ENCODE measurements around the gene ARNT2.

ARNT2 gene

DNA sequence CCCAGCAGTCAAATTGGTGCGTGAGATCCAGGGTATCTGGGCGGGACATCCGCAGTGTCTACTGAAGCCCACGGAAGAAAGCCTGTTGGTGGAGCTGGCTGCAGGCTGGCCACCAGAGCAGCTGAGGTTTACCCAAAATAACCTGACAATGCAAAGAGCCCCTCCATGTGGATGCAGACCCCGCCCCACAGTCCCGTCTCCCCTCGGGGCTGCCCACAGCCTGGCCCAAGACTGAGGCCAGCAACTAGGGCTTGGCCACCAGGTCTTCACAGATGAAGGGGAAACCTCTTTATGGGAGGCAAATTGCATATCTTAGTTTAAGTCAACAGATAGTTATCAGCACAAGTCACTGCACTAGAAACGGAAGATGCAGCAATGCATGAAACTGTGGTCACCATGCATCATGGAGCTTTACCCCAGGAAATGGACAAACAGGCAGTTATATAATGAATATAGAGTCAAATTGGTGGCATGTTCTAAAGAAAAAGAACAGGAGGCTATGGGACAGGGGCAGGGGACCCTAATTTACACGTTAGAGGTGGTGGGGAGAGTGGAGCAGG, 86.3 kb downstream of the ARNT2 start:
- DNase-seq (ENCODE audit: insufficient read length, low spot score) (no peak), FAIRE-seq (no peak)
- TF ChIP-seq POLR2AphosphoS5 (IDR thresholded peaks at IDR 0.05; ENCODE audit: low read depth, low read length) (no peak), POU2F2 (IDR thresholded peaks at IDR 0.05; ENCODE audit: low read depth, low read length) (no peak)

DNA sequence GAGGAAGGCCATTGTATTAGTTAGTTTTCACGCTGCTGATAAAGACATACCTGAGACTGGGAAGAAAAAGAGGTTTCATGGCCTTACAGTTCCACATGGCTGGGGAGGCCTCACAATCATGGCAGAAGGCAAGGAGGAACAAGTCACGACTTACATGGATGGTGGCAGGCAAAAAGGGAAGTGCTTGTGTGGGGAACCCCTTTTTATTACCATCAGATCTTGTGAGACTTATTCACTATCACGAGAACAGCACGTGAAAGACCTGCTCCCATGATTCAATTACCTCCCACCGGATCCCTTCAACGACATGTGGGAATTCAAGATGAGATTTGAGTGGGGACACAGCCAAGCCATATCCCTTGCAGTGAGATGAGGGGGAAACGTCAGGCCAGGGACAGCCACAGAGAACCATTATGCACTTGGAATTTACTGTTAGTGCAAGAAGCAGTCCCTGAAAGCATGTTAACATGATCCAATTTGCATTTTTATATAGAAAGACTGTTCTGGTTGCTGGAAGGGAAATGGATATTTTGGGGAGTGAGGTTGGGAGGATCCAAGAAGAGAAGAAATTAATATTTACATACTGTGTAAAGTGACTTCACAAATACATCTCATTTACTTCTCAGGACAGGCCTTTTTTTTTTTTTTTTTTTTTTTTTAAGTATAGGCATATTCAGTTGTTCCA, 87.1 kb downstream of the ARNT2 start:
- no peak for FAIRE-seq
- TF ChIP-seq TAF1 (IDR thresholded peaks at IDR 0.05; ENCODE audit: low read depth, low read length), result no peak
- TF ChIP-seq SPI1 (IDR thresholded peaks at IDR 0.05; ENCODE audit: low read depth, low read length), result peak; percentile 67

DNA sequence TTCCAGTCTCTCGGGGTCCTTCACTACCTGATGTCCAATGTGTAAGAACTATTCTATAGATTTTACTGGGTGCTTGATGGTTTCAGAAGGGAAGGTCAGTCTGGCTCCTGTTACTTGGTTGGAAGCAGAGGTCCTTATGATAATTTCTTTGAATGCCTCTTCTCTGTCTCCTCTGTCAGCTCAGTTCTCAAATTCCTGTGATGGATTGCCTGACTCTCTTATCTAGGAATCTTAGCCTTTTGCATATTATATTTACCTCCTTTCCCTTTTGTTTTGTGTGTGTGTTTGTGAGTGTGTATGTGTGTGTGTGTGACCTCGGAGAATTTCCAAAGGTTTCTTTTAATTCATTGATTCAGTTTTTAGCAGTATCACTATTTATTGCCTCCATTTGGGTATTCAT, 88.2 kb downstream of the ARNT2 start:
- DNase-seq (ENCODE audit: insufficient read length, low spot score) (no peak), FAIRE-seq (no peak)
- TF ChIP-seq SPI1 (IDR thresholded peaks at IDR 0.05; ENCODE audit: low read depth, low read length), result no peak
- no peak for TF ChIP-seq PAX5 (IDR thresholded peaks at IDR 0.05; ENCODE audit: insufficient read depth, low read length, severe bottlenecking)
- TF ChIP-seq TAF1 (IDR thresholded peaks at IDR 0.05; ENCODE audit: low read depth, low read length), result no peak
- TF ChIP-seq POLR2A (IDR thresholded peaks at IDR 0.05; ENCODE audit: low read depth, low read length), result no peak
- TF ChIP-seq POLR2AphosphoS5 (IDR thresholded peaks at IDR 0.05; ENCODE audit: low read depth, low read length), result no peak
- no peak for TF ChIP-seq POU2F2 (IDR thresholded peaks at IDR 0.05; ENCODE audit: low read depth, low read length)

More for the DNA sequence above, 87.1 kb downstream of the ARNT2 start:
- no peak for DNase-seq (ENCODE audit: insufficient read length, low spot score)

DNA sequence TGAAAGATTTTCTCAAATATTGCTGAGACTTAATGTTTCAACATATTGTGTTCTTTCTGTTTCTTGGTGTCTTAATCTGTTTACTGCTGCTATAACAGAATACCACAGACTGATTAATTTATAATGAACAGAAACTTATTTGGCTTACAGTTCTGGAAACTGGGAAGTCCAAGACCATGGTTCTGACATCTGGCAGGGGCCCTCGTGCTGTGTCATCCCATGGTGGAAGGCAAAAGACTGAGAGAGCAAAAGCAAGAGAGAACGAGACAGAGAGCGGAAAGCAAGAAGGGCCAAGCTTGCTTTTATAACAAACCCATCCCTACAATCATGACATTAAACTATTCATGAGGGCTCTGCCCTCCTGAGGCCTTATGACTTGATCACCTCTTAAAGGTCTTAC, 88.7 kb downstream of the ARNT2 start:
- TF ChIP-seq PAX5 (IDR thresholded peaks at IDR 0.05; ENCODE audit: insufficient read depth, low read length, severe bottlenecking), result no peak
- DNase-seq (ENCODE audit: insufficient read length, low spot score), result no peak
- no peak for FAIRE-seq

DNA sequence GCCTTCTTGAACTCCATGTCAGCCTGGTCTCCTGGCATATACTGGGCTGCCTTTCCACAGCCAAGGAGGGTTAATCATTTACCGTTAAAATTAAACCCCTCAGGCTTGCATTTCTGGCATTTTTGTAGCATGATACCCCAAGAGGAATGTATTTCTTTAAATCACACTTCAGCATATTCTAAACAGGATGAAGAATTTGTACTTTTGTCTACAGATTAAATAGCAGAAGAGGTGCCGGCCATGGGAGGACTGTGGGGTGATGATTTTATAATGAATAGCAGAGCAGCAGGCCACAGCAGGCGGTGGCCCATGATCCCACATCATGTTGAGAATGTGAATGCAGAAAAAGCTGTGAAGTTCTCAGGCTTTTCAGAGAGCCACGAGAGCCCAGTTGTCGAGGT, 90.2 kb downstream of the ARNT2 start:
- FAIRE-seq (no peak), DNase-seq (ENCODE audit: insufficient read length, low spot score) (no peak)
- TF ChIP-seq POLR2A (IDR thresholded peaks at IDR 0.05; ENCODE audit: low read depth, low read length), result no peak
- no peak for TF ChIP-seq SPI1 (IDR thresholded peaks at IDR 0.05; ENCODE audit: low read depth, low read length)
- no peak for TF ChIP-seq PAX5 (IDR thresholded peaks at IDR 0.05; ENCODE audit: insufficient read depth, low read length, severe bottlenecking)
- TF ChIP-seq POU2F2 (IDR thresholded peaks at IDR 0.05; ENCODE audit: low read depth, low read length), result no peak
- no peak for TF ChIP-seq POLR2AphosphoS5 (IDR thresholded peaks at IDR 0.05; ENCODE audit: low read depth, low read length)
- TF ChIP-seq TAF1 (IDR thresholded peaks at IDR 0.05; ENCODE audit: low read depth, low read length), result no peak

DNA sequence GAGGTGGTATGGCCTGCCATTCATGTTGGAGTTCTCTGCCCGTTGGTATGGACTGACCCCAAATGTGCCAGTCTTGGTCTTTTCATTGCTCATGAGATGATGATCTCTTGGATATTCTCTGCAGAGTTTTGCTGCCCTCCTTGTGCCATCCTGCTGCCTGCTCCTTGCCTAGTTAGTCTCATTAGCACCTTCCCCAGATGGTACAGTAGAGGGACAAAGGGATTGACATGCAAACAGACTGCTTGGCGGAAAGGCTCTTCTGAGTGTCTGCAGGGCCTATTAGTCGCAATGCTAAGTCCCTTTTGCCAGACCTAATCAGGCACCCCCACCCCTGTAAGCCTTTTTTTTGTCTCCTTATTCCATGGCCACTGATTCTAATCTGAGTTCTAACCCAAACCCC, 90.6 kb downstream of the ARNT2 start:
- FAIRE-seq (no peak), DNase-seq (ENCODE audit: insufficient read length, low spot score) (no peak)
- no peak for TF ChIP-seq SPI1 (IDR thresholded peaks at IDR 0.05; ENCODE audit: low read depth, low read length)
- TF ChIP-seq POLR2A (IDR thresholded peaks at IDR 0.05; ENCODE audit: low read depth, low read length), result no peak
- no peak for TF ChIP-seq TAF1 (IDR thresholded peaks at IDR 0.05; ENCODE audit: low read depth, low read length)
- TF ChIP-seq POU2F2 (IDR thresholded peaks at IDR 0.05; ENCODE audit: low read depth, low read length), result no peak
- TF ChIP-seq PAX5 (IDR thresholded peaks at IDR 0.05; ENCODE audit: insufficient read depth, low read length, severe bottlenecking), result no peak
- no peak for TF ChIP-seq POLR2AphosphoS5 (IDR thresholded peaks at IDR 0.05; ENCODE audit: low read depth, low read length)

DNA sequence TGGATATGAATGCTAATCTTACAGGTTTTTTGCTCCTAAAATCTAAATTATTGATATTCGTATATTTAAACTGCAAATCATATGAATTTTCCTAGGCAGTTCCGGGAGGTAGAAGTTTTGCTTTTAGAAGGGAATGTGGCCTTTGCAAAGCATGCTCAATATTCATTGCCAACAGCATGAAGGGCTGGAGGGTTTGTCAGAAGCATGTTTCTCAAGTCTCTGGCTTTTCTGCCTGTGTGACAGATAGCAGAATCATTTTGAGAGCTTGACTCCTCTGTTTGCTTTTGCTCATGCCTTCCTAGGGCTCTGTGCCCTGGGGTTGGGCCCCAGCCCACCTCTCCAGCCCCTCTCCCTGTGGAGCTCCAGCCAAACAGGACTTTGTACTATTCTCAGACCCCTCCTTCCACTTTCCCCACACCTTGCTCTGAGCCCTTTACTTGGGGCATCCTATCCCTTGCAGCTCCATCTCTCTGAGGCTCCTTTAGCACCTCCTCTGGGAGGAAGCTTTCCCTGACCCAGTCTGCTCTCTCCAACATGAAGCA, 91.3 kb downstream of the ARNT2 start:
- no peak for FAIRE-seq
- TF ChIP-seq TAF1 (IDR thresholded peaks at IDR 0.05; ENCODE audit: low read depth, low read length), result no peak
- TF ChIP-seq POU2F2 (IDR thresholded peaks at IDR 0.05; ENCODE audit: low read depth, low read length), result no peak
- no peak for TF ChIP-seq POLR2AphosphoS5 (IDR thresholded peaks at IDR 0.05; ENCODE audit: low read depth, low read length)

DNA sequence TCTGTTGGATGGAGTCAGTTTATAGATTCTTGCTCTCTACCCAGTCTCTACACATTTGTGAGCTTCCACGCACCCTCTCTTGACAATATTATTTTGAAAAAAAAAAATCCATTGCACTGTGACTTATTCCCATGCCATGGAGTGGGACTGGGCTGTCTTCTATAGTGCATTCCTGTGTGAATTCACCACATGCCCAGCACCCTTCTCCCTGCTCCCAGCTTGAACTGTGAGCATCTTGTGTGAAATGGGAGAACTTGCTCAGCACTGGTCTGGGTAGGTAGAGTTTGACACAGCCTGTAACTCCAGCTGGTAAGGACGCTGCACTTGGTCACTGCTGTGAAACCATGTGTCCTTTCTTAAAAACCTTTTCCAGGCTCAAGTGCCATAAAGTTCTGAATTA, 91.9 kb downstream of the ARNT2 start:
- no peak for DNase-seq (ENCODE audit: insufficient read length, low spot score)
- FAIRE-seq, result no peak
- TF ChIP-seq SPI1 (IDR thresholded peaks at IDR 0.05; ENCODE audit: low read depth, low read length) (no peak), TAF1 (IDR thresholded peaks at IDR 0.05; ENCODE audit: low read depth, low read length) (no peak), POLR2A (IDR thresholded peaks at IDR 0.05; ENCODE audit: low read depth, low read length) (no peak), PAX5 (IDR thresholded peaks at IDR 0.05; ENCODE audit: insufficient read depth, low read length, severe bottlenecking) (no peak), POLR2AphosphoS5 (IDR thresholded peaks at IDR 0.05; ENCODE audit: low read depth, low read length) (no peak), POU2F2 (IDR thresholded peaks at IDR 0.05; ENCODE audit: low read depth, low read length) (no peak)

More for the DNA sequence above, 91.3 kb downstream of the ARNT2 start:
- no peak for DNase-seq (ENCODE audit: insufficient read length, low spot score)

DNA sequence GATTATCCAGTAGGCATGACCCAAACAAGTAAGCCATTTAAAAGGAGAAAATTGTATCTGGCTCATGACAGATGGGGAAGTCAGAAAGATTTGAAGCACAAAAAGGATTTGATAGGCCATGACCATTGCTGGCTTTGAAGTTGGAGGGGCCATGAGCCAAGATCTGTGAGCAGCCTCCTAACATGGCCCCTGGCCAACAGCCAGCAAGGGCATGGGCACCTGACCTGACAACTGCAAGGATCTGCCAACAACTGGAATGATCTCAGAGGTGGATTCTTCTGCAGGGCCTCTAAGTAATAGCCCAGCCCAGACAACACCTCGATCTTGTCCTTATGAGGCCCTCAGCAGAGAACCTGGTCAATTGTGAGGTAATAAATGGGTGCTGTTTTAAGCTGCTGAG, 93.0 kb downstream of the ARNT2 start:
- no peak for DNase-seq (ENCODE audit: insufficient read length, low spot score)
- TF ChIP-seq SPI1 (IDR thresholded peaks at IDR 0.05; ENCODE audit: low read depth, low read length) (no peak), POU2F2 (IDR thresholded peaks at IDR 0.05; ENCODE audit: low read depth, low read length) (no peak), POLR2A (IDR thresholded peaks at IDR 0.05; ENCODE audit: low read depth, low read length) (no peak), POLR2AphosphoS5 (IDR thresholded peaks at IDR 0.05; ENCODE audit: low read depth, low read length) (no peak)
- no peak for FAIRE-seq

DNA sequence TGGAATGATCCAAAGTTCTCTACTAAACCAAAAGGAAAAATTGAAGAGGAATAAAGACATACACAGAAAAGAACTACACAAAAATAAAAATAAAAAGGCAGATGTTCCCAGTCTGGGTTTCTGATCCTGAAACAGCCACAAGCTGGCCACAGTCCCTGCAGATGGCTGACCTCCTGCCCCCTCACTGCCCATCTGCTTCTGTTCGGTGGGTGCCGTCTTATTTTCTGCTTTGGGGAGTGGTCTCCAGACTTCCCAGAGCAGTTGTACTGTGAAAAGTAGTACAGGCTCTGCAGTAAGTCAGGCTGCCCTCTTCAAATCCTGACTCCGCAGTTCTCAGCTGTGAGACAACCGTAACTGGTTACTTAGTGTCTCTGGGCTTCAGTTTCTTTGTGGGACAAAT, 94.5 kb downstream of the ARNT2 start:
- no peak for FAIRE-seq
- DNase-seq (ENCODE audit: insufficient read length, low spot score), result no peak

More for the DNA sequence above, 94.5 kb downstream of the ARNT2 start:
- TF ChIP-seq PAX5 (IDR thresholded peaks at IDR 0.05; ENCODE audit: insufficient read depth, low read length, severe bottlenecking) (no peak), TAF1 (IDR thresholded peaks at IDR 0.05; ENCODE audit: low read depth, low read length) (no peak), SPI1 (IDR thresholded peaks at IDR 0.05; ENCODE audit: low read depth, low read length) (no peak), POLR2A (IDR thresholded peaks at IDR 0.05; ENCODE audit: low read depth, low read length) (no peak), POU2F2 (IDR thresholded peaks at IDR 0.05; ENCODE audit: low read depth, low read length) (no peak), POLR2AphosphoS5 (IDR thresholded peaks at IDR 0.05; ENCODE audit: low read depth, low read length) (no peak)
